Stimulated activated CD4-positive, alpha-beta T cell treated with anti-CD3 and anti-CD28 coated beads, Interleukin-12 subunit alpha, Interleukin-12 subunit beta, amount 100 ng/mL, for 4 hours (primary cell): ENCODE measurements around the gene NPEPL1.

ENCODE experiments used
- DNase-seq: peaks from one replicate; pipeline ENCODE4 v3.0.0-alpha.2; 2020

The NPEPL1 gene

GRCh38 chr20:58702161-58702510 is 9.5 kb downstream of the NPEPL1 start:
- no peak for DNase-seq

DNA sequence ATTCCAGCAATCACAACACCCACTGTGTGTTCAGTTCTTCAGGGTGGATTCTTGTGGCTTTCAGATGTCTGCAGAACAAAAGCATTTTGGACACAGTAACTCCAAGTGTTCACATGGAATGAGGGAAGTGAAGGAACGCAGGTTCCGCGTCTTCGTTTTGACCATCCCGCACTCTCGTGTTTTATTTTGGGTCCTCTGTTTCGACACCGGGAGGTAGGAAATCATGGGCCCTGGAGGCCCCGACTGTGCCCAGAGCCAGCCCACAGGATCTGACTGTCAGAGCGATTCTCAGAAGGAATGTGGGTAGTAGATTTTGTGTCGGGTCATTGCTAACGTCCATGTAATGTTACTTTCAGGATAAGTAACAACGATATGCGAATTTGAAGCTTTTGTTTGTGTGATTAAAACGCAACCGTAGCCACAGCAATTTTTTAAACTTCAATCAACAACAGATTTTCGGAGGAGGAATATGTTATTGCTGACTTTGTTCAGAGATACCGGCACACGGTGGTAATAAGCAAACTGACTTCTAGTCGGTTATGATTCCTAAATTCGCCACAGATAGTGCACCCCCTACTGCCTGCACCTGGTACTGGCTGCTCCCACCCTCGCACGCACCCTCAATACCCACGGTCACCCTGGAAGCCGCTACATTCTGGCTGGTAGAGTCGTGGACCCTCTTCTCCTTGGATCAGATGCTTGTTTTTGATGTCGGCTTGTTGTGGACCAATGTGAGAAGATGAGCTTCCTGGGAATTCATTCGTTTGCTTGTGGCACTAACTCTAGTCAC is 10.5 kb downstream of the NPEPL1 start:
- DNase-seq = no peak

- DNase-seq = no peak
Observed at GRCh38 chr20:58703765-58704371, 11.3 kb downstream of the NPEPL1 start.

DNA sequence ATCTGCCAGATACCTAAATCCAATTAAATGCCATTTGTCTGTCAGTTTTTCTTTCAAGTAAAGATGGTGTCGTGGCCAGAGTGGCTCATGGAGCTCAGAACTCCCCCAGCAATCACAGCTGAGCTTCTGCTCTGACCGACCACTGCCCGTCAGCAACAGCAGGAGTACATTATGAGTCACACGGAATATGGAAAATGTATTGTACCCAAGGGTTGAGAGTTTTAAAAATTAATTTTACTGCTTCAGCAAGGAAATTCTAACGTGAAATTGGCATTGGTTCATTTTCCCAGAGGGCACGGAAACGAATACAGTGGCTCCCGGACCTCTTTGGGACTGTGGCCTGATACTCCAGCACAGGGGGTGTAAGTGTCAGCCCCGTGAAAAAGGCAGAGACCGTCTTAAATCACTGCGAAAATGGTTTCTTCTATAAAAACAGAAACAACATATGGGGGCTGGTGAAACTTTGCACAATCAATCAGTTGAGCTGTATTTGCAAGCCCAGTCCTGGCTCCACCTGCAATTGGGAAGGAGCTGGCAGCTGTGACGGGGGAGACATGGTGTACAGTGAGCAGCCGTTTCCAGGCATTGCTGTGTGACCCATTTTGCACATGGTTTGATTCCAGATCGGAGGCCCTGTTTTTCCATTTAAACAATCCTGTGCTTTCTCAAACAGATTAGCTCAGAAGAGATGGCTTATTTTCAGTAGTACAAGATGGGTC is 12.8 kb downstream of the NPEPL1 start:
- no peak for DNase-seq

DNA sequence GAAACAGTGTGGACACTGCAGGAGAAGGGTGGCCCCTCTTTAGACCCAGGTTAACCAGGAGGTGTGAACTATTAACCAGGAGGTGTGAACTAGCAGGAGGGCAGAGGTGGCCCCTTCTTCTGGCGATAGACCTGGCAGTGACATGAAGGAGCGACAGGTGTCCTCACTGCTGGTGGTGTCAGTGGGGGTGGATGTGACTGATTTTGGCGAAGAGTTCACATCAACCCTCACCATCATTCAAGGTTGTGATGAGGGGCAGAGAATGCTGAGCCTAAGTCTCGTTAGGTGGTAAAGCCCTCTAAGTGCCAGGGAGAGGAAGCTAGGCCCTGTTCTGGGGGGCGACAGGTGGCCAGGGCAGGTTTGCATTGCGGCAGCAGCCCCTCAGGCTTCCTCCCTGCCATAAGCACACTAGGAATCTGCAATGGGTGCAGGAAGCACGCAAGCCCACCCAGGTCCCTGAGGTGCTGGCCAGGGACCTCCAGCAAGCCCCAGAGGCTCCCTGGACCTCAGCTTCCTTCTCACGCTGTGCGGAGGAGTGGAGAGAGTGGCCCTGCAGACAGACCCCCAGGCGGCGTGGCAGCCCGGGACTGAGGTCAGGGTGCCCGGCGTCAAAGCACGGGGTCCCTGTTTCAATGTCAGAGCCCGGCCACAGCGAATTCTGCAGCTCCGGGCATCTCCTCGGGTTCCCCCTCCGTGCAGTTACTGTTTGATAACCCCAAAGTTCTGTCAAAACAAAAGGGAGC is 13.7 kb downstream of the NPEPL1 start:
- DNase-seq = no peak

- DNase-seq = no peak
Observed at GRCh38 chr20:58706975-58707681, 14.5 kb downstream of the NPEPL1 start.

- no peak for DNase-seq
Observed at GRCh38 chr20:58707770-58708169, 15.2 kb downstream of the NPEPL1 start.

DNA sequence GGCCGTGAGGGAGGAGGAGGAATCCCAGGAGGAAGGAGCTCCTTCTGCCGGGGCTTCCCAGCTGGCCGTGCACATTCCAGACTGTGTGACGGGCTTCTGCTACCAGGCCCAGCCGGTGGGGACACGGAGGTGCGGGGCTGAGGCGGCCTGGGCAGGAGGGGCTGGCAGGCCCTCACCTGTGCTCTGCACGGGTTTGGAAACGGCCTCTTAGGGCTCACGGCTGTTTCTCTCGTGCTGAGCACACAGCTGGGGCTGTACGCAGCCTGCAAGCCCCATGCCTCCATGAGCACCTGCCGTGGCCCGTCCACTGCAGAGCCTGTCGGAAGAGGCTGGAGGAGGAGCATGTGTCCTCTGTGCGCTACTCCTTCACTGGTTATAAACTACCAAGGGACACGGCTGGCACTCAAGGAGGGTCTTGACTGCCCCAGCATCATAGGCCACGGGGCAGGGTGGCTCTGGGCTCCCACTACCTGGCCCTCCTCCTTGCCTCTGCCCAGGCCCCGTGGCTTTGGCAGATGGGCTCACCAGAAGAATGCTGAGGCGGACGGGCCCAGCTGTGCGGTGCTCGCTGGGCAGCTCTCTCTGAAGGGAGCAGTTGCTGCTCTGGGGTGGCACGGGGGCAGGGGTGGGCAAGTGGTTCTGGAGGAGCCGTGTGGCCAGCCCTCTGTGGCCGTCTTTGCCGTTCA is 15.8 kb downstream of the NPEPL1 start:
- no peak for DNase-seq

DNA sequence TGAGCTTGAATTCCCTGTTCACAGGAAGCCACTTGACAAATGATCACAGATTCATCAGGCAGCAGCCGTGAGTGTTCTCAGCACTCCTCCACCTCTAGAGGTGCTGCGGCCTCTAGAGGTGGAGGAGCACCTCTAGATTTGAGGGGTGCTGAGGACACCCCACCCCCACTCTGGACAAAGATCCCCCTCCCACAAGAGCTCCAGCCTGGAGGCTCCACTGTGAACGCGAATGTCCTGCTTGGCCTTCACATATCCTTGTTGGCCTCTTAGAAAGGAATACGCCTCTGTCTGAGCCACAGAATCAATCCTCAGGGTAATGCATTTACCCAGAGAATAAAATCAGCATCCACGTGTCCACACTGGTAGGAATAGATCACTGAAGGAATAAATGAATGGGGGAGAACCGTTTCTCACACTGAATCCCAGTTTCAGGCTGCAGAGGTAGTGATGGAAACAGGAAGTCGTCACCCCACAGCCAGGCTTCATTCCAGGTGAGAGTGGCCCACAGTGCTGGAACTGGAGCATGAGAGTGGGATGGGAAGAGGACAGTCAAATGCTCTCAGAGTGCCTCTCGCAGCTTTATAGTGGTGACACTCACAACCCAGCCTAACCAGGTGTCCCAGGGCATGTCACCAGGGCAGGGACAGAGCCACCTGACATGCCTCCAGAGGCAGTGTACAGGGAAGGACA is 16.6 kb downstream of the NPEPL1 start:
- no peak for DNase-seq

- DNase-seq = no peak
Observed at GRCh38 chr20:58709703-58710039, 17.1 kb downstream of the NPEPL1 start.

- no peak for DNase-seq
Observed at GRCh38 chr20:58710481-58711265, 18.1 kb downstream of the NPEPL1 start.

GRCh38 chr20:58711266-58712051 is 18.9 kb downstream of the NPEPL1 start:
- DNase-seq = no peak

DNA sequence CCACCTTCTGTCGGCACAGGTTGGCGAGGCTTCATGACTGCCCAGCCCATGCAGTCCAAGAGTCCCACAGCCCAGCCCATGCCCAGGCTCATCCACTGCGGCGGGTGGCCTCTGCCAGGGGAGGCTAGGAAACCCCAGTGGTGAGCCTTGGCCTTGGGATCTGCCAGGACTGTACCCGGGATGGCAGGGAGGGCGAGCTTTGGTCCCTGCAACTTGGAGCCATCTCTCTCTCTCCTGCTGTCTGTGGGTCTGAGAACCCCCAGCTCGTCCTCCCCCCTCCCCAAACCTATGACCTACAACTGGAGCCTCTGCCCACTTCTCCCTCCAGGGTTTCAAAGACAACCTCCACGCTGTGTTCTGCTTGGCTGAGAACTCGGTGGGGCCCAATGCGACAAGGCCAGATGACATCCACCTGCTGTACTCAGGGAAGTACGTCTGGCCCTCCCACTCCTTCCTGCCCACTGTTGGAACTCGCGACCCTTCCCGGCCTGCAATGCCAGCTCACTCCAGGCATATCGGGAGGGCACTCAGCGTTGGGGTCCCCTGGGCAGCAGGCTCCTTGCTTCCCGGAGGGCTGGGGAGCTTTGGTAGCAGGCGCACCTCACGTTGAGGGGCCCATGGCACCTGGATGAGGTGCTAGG is 19.7 kb downstream of the NPEPL1 start:
- no peak for DNase-seq

DNA sequence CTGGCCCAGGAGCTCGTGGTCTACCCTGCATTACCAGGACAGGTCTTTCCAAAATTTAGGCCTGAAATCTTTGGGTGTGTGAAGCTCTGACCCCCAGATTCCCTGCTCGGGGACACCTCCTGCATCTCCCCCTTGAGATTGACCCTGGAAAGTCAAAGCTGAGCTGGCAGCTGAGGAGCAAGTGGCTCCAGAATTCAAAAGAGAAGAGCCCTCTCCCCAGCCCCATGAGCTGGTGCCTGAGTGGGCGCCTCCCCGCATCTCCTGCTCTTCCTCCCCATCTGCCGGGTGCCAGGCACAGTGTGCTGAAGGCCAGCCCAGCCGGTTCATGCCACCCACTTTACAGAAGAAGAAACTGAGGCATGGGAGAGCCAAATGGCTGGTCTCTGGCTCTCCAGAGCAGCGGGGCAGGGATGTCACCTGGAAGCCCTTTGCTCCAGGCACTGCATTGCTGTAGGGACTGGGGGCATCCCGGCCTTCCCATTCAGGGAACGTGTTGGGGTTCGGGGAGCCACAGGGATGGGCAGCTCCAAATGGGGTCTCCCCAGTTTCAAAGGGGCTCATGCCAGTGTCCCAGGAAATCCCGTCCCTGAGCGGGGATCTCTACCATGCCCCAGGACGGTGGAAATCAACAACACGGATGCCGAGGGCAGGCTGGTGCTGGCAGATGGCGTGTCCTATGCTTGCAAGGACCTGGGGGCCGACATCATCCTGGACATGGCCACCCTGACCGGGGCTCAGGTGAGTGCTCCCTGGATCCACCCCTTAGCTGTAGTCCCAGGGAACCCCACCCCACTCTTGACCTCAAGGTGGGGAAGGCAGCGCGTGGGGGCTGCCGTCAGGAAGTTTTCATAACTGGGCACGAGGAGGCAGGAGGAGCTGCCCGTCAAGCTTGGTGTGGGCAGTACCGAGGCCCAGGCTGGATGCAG is 20.5 kb downstream of the NPEPL1 start:
- DNase-seq = no peak

- no peak for DNase-seq
Observed at GRCh38 chr20:58713801-58714339, 21.3 kb downstream of the NPEPL1 start.

- no peak for DNase-seq
Observed at GRCh38 chr20:58714340-58714922, 21.8 kb downstream of the NPEPL1 start.

GRCh38 chr20:58714923-58715351 is 22.3 kb downstream of the NPEPL1 start:
- no peak for DNase-seq
